ENCODE data around the gene IRAK1. TPM values are rescaled to one million over a fixed set of nuclear protein-coding genes. Genes with fewer than 3 reads are reported as not detected.

Gene IRAK1
- total and polyA plus RNA-seq, 2 of the 8 experiments (the other 6 are each of a cell fraction or from before 2014, with no cell fraction given) = 26.6 to 41.7 TPM

DNA sequence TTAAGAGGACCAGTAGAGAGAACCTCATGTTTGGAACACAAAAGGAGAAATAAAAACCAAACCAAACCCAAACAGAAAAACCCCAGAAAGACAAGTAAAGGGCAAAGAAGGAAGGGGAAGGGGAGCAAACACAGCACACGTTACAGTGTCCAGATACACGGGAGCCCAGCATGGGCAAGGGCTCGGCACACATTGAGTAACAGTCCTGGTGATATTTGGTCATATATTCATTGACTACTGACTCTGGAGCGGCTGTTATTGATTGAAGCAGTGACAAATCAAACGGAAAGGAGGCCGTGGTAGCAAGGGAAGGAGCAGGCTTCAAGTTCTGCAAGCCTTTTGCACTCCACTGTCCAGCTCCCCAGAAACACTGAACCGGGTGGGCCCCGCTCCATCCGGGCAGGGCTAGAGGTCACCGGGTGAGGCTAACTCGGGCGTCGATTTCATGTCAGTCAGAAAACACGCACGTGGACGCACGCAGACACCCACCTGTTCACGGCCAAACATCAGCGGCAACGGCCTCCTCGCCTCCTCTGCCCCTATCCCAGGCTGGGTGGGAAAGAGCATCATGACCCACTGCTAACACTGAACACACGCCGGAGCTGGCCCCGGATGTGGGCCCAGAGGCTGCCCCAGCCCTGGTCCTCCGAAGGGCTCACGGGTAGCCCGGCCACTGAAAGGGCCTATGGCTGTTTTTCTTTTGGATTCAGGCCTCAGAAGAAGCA lies 3.7 kb upstream of the IRAK1 start:
- WGBS, 2 experiments (ENCODE audit: extremely low coverage in 1 of 2, insufficient coverage in 1 of 2, insufficient read length in 1 of 2, insufficient replicate concordance in 2 of 2, low coverage in 1 of 2, low lambda C conversion rate in 2 of 2, missing lambda C conversion rate in 1 of 2) = 97% methylated on average over 17 of the region's 27 CpGs; no CpG with 5 or more reads in 1 of the 2 experiments
- FAIRE-seq = no peak

More for the DNA sequence above, 3.7 kb upstream of the IRAK1 start:
- Histone ChIP-seq H3K23me2 (ENCODE audit: low read depth, low read length) (peaks cover 2% of the 10 kb centered on the region; the same call in 1 of the 2 replicates), H3K4me3 (ENCODE audit: extremely low read depth in 1 of 4, insufficient read depth in 2 of 4, low read depth in 3 of 4, low read length in 4 of 4) (no peak overlapping the region), H3K4me2 (ENCODE audit: insufficient read depth in 1 of 2, low read depth in 2 of 2, low read length in 2 of 2) (no peak overlapping the region), H2BK120ac (replicated peaks; ENCODE audit: low read depth, low read length) (no peak overlapping the region), H4K8ac (ENCODE audit: extremely low read depth, insufficient read depth, low read length) (no peak overlapping the region), H3K4ac (replicated peaks; ENCODE audit: insufficient read length, low read depth, low read length) (no peak overlapping the region), H2BK12ac (ENCODE audit: low read depth, low read length) (no peak overlapping the region), H2BK5ac (ENCODE audit: low read depth, low read length) (no peak overlapping the region), H3K4me1 (replicated peaks in 1 of 4; ENCODE audit: control insufficient read depth in 3 of 4, insufficient read depth in 4 of 4, low read length in 3 of 4) (peaks cover 2 to 29% (median 9%) of the 10 kb centered on the region in 4 experiments), H3K36me3 (ENCODE audit: control insufficient read depth in 2 of 4, insufficient read depth in 4 of 4, low read length in 3 of 4) (no peaks in the 10 kb centered on the region; a peak in 2 of 8 replicates), H3K79me1 (ENCODE audit: low read depth, low read length) (no peaks in the 10 kb centered on the region), H4K5ac (ENCODE audit: insufficient read length, low read depth, low read length) (no peak overlapping the region), H3K23ac (ENCODE audit: insufficient read length) (no peak overlapping the region), H3K79me2 (ENCODE audit: control insufficient read depth in 1 of 2, insufficient read depth in 2 of 2, low read length in 2 of 2) (no peaks in the 10 kb centered on the region), H3K14ac (ENCODE audit: insufficient read length) (no peak overlapping the region), H4K91ac (replicated peaks; ENCODE audit: insufficient read length, low read length) (no peak overlapping the region), H2AFZ (ENCODE audit: low read length) (no peak overlapping the region), H3K56ac (replicated peaks; ENCODE audit: insufficient read length, low read depth, low read length) (no peak overlapping the region), H2AK5ac (ENCODE audit: low read depth, low read length) (no peak overlapping the region), H2BK20ac (ENCODE audit: low read length) (no peak overlapping the region), H2BK15ac (ENCODE audit: low read length) (no peak overlapping the region), H3K18ac (ENCODE audit: extremely low read depth, low read length) (no peak overlapping the region), H3K9me3 (ENCODE audit: insufficient read depth in 2 of 2, low read depth in 1 of 2, low read length in 1 of 2) (no peaks in the 10 kb centered on the region), H4K20me1 (replicated peaks in 1 of 2; ENCODE audit: control insufficient read depth in 1 of 2, insufficient read depth in 2 of 2, low read length in 2 of 2) (no peaks in the 10 kb centered on the region), H3K9ac (replicated peaks in 1 of 4; ENCODE audit: extremely low read depth in 1 of 4, low read depth in 3 of 4, low read length in 3 of 4) (no peak overlapping the region), H3K27me3 (replicated peaks in 1 of 4; ENCODE audit: control insufficient read depth in 3 of 4, extremely low read depth in 1 of 4, insufficient read depth in 3 of 4, low read length in 3 of 4) (no peaks in the 10 kb centered on the region), H3K27ac (ENCODE audit: low read depth, low read length) (no peak overlapping the region)
- TF ChIP-seq CREB1 (IDR thresholded peaks at IDR 0.05) = no peak
- POLR2A ChIA-PET (ENCODE audit: partially characterized antibody) = interaction anchor here (0.6 to 1.3 kb wide), 2 partner anchors 10 to 38 kb away, joined by 3 read pairs; no protein-coding TSS in a partner anchor
- DNase-seq (ENCODE audit: low read depth in 1 of 2, low spot score in 2 of 2) = no peak
- CTCF ChIA-PET (ENCODE audit: partially characterized antibody) = interaction anchor here (1.4 to 1.7 kb wide), 2 partner anchors 10 to 28 kb away, joined by 4 to 5 read pairs; no protein-coding TSS in a partner anchor
